HG03521 (cell line): Measurements from ENCODE around the gene DLX1.
"Not testable (repeated sequence)": the region's sequence is repeated elsewhere in the genome, so short reads cannot be mapped to it uniquely, and the experiment has no call there.

ENCODE experiments used
- ATAC-seq: cut with Tn5 transposase; IDR thresholded peaks from one replicate; pipeline ENCODE4 v1.9.1; 2021; ENCODE audit warnings: mild to moderate bottlenecking, moderate library complexity; ENCODE audit not compliant: unreplicated experiment

Gene DLX1

GRCh38 chr2:172063446-172063845 lies 21.9 kb upstream of the DLX1 start:
- no peak for ATAC-seq

GRCh38 chr2:172065111-172065510 lies 20.2 kb upstream of the DLX1 start:
- no peak for ATAC-seq

GRCh38 chr2:172066394-172066886 lies 18.9 kb upstream of the DLX1 start:
- ATAC-seq = no peak

- ATAC-seq = not testable (repeated sequence)
Observed at GRCh38 chr2:172067905-172068304, 17.4 kb upstream of the DLX1 start.

GRCh38 chr2:172070936-172071335 lies 14.4 kb upstream of the DLX1 start:
- no peak for ATAC-seq

- no peak for ATAC-seq
Observed at GRCh38 chr2:172072303-172072702, 13.0 kb upstream of the DLX1 start.

- ATAC-seq = no peak
Observed at GRCh38 chr2:172072706-172073105, 12.6 kb upstream of the DLX1 start.

- no peak for ATAC-seq
Observed at GRCh38 chr2:172073518-172073917, 11.8 kb upstream of the DLX1 start.

GRCh38 chr2:172074254-172074653 lies 11.1 kb upstream of the DLX1 start:
- ATAC-seq = no peak

- no peak for ATAC-seq
Observed at GRCh38 chr2:172079416-172079815, 5.9 kb upstream of the DLX1 start.

GRCh38 chr2:172079838-172080640 lies 5.3 kb upstream of the DLX1 start:
- no peak for ATAC-seq

GRCh38 chr2:172080641-172081220 lies 4.6 kb upstream of the DLX1 start:
- no peak for ATAC-seq

GRCh38 chr2:172081221-172082022 lies 3.9 kb upstream of the DLX1 start:
- no peak for ATAC-seq

GRCh38 chr2:172082105-172082943 lies 3.0 kb upstream of the DLX1 start:
- ATAC-seq = no peak

- ATAC-seq = no peak
Observed at GRCh38 chr2:172082944-172083627, 2.2 kb upstream of the DLX1 start.

GRCh38 chr2:172083628-172084394 lies 1.5 kb upstream of the DLX1 start:
- ATAC-seq = no peak

GRCh38 chr2:172084395-172084644 lies 987 bp upstream of the DLX1 start:
- no peak for ATAC-seq

GRCh38 chr2:172084645-172085459 lies 455 bp upstream of the DLX1 start:
- peak; percentile 79 for ATAC-seq
